Keratinocyte (primary cell): ENCODE measurements around the gene CCDC102B. TPM values are rescaled to one million over a fixed set of nuclear protein-coding genes. Genes with fewer than 3 reads are reported as not detected.

Source experiments
- DNase-seq: peaks from one replicate; pipeline ENCODE4 v3.0.0-alpha.2; 2011; ENCODE audit warnings: low read depth, missing footprints, low spot score
- FAIRE-seq: peaks from 2 replicates; lab custom pipeline; 2011; peaks lifted over from hg19 to GRCh38; lab: Jason Lieb, UNC
- H2AFZ ChIP-seq: 2 replicates; pipeline ENCODE4 v1.6.0; 2012; ENCODE audit warnings: low read length, control low read depth, inconsistent platforms; ENCODE audit not compliant: control insufficient read depth
- H3K27ac ChIP-seq: 2 replicates; pipeline ENCODE4 v1.5.1; 2011; ENCODE audit warnings: low read length; ENCODE audit not compliant: control insufficient read depth, insufficient read depth
- H3K27me3 ChIP-seq: 3 replicates; pipeline ENCODE4 v1.6.0; 2011; ENCODE audit warnings: low read length; ENCODE audit not compliant: control insufficient read depth, insufficient read depth; ENCODE audit errors: extremely low read depth
- H3K36me3 ChIP-seq, 2 experiments: 2 replicates in 1 of 2; 3 replicates in 1 of 2; pipeline ENCODE4 v1.5.1; 2011; ENCODE audit warnings: low read length in 2 of 2, mild to moderate bottlenecking in 1 of 2; ENCODE audit not compliant: control insufficient read depth in 2 of 2, insufficient read depth in 2 of 2; ENCODE audit errors: extremely low read depth in 1 of 2
- H3K4me1 ChIP-seq: 3 replicates; pipeline ENCODE4 v1.5.1; 2011; ENCODE audit warnings: low read length; ENCODE audit not compliant: control insufficient read depth, insufficient read depth; ENCODE audit errors: extremely low read depth
- H3K4me2 ChIP-seq: 3 replicates; pipeline ENCODE4 v1.6.0; 2011; ENCODE audit warnings: low read depth, low read length; ENCODE audit not compliant: control insufficient read depth, insufficient read depth; ENCODE audit errors: extremely low read depth
- H3K4me3 ChIP-seq, 3 experiments: fragments of 200-600 bp in 1 of 3; sonication (generic) in 1 of 3; 2 replicates in 2 of 3; 3 replicates in 1 of 3; pipeline ENCODE4 v1.5.1; 2011 to 2016; ENCODE audit warnings: low read length in 3 of 3, mild to moderate bottlenecking in 3 of 3, control low read depth in 2 of 3, inconsistent platforms in 1 of 3, low read depth in 1 of 3, mixed read lengths in 1 of 3, mixed run types in 1 of 3, moderate library complexity in 1 of 3; ENCODE audit not compliant: control insufficient read depth in 2 of 3, insufficient read depth in 2 of 3; ENCODE audit errors: extremely low read depth in 1 of 3
- H3K79me2 ChIP-seq: 2 replicates; pipeline ENCODE4 v1.6.0; 2012; ENCODE audit warnings: low read length; ENCODE audit not compliant: control insufficient read depth, insufficient read depth
- H3K9ac ChIP-seq: 3 replicates; pipeline ENCODE4 v1.6.0; 2011; ENCODE audit warnings: low read length; ENCODE audit not compliant: control insufficient read depth, insufficient read depth; ENCODE audit errors: extremely low read depth
- H3K9me1 ChIP-seq: 3 replicates; pipeline ENCODE4 v1.6.0; 2011; ENCODE audit warnings: low read length; ENCODE audit not compliant: control insufficient read depth, insufficient read depth; ENCODE audit errors: extremely low read depth
- H3K9me3 ChIP-seq: 2 replicates; pipeline ENCODE4 v1.5.1; 2012; ENCODE audit warnings: low read depth, low read length; ENCODE audit not compliant: control insufficient read depth
- H4K20me1 ChIP-seq: 3 replicates; pipeline ENCODE4 v1.6.0; 2011; ENCODE audit warnings: low read length; ENCODE audit not compliant: control insufficient read depth, insufficient read depth; ENCODE audit errors: extremely low read depth
- CTCF ChIP-seq, 3 experiments: IDR thresholded peaks in 1 of 3; conservative IDR thresholded peaks in 1 of 3; optimal IDR thresholded peaks in 1 of 3; 2 replicates in 2 of 3; 3 replicates in 1 of 3; pipeline versions ENCODE3 to v1.5.1; 2011; ENCODE audit warnings: low read length in 3 of 3, mild to moderate bottlenecking in 3 of 3, moderate library complexity in 2 of 3, control low read depth in 1 of 3, inconsistent platforms in 1 of 3; ENCODE audit not compliant: insufficient read depth in 2 of 3; ENCODE audit errors: extremely low read depth in 1 of 3
- EZH2 ChIP-seq: IDR thresholded peaks from one replicate; pipeline ENCODE4 v1.6.1; 2012; ENCODE audit warnings: inconsistent platforms, mild to moderate bottlenecking, low read length, moderate library complexity
- dilution Hi-C: fragments of 300-500 bp; cut with MboI; formaldehyde crosslinking; loops from one replicate; pipeline ENCODE4 v1.7.0; 2020; ENCODE audit warnings: low sequenced_read_pairs; ENCODE audit not compliant: extremely low pct_ligation_motif_present
- polyA plus RNA-seq, 5 experiments: library from polyadenylated mRNA; depleted of rRNA in 3 of 5; stranded (reverse) in 3 of 5; stranded (forward) in 1 of 5; unstranded in 1 of 5; fragments of >200 nt; gene quantifications; 1 replicate in 1 of 5; 2 replicates in 3 of 5; 3 replicates in 1 of 5; pipeline versions ENCODE4 v1.2.1 to v1.2.3, GENCODE V29; 2011 to 2012; ENCODE audit warnings: missing spikeins in 2 of 5, low read depth in 1 of 5, low replicate concordance in 1 of 5

CCDC102B gene
- polyA plus RNA-seq, 1 donor (not counting 4 experiments of a cell fraction or from before 2014, with no cell fraction given): 0.60 TPM

GRCh38 chr18:68897286-68897685 is 99.4 kb downstream of the CCDC102B start:
- Histone ChIP-seq H3K4me2 (no peak overlapping the region), H3K36me3 (no peaks in the 10 kb centered on the region), H3K27me3 (no peaks in the 10 kb centered on the region), H3K4me1 (no peaks in the 10 kb centered on the region), H3K4me3 (no peak overlapping the region), H3K9ac (no peak overlapping the region), H3K27ac (no peak overlapping the region), H2AFZ (no peak overlapping the region), H4K20me1 (no peaks in the 10 kb centered on the region), H3K9me3 (no peaks in the 10 kb centered on the region), H3K9me1 (no peaks in the 10 kb centered on the region), H3K79me2 (no peaks in the 10 kb centered on the region)
- TF ChIP-seq EZH2 (no peak), CTCF (optimal IDR thresholded peaks at IDR 0.05 in 1 of 3, IDR thresholded peaks at IDR 0.05 in 1 of 3, conservative IDR thresholded peaks at IDR 0.05 in 1 of 3; ENCODE audit: extremely low read depth in 1 of 3, insufficient read depth in 2 of 3, low read length in 3 of 3) (no peak)
- FAIRE-seq (no peak), DNase-seq (no peak)
- dilution Hi-C loops: no loop called here

GRCh38 chr18:68909579-68909978 is 111.7 kb downstream of the CCDC102B start:
- Histone ChIP-seq H3K4me1 (no peaks in the 10 kb centered on the region), H3K9ac (no peak overlapping the region), H3K36me3 (no peaks in the 10 kb centered on the region), H3K9me3 (no peaks in the 10 kb centered on the region), H4K20me1 (no peaks in the 10 kb centered on the region), H3K9me1 (no peaks in the 10 kb centered on the region), H2AFZ (no peak overlapping the region), H3K79me2 (no peaks in the 10 kb centered on the region), H3K4me2 (no peak overlapping the region), H3K4me3 (no peak overlapping the region), H3K27me3 (no peaks in the 10 kb centered on the region), H3K27ac (no peak overlapping the region)
- TF ChIP-seq CTCF (optimal IDR thresholded peaks at IDR 0.05 in 1 of 3, IDR thresholded peaks at IDR 0.05 in 1 of 3, conservative IDR thresholded peaks at IDR 0.05 in 1 of 3; ENCODE audit: extremely low read depth in 1 of 3, insufficient read depth in 2 of 3, low read length in 3 of 3) (no peak), EZH2 (no peak)
- no peak for DNase-seq
- dilution Hi-C loops: no loop called here
- no peak for FAIRE-seq
